Vein endothelial cell (primary cell): ENCODE measurements around the gene TEKT1. TPM values are rescaled to one million over a fixed set of nuclear protein-coding genes. Genes with fewer than 3 reads are reported as not detected.

ENCODE experiments used
- small RNA-seq: library from RNA; depleted of rRNA; stranded (forward); fragments of <200 nt; gene quantifications from one replicate; pipeline ENCODE3, GENCODE V24; 2012
- total RNA-seq: library from RNA; depleted of rRNA; stranded (reverse); fragments of >200 nt; gene quantifications from 2 replicates; pipeline ENCODE4 v1.2.3, GENCODE V29; 2012

Gene TEKT1
- total RNA-seq: not detected in 2 replicates

DNA sequence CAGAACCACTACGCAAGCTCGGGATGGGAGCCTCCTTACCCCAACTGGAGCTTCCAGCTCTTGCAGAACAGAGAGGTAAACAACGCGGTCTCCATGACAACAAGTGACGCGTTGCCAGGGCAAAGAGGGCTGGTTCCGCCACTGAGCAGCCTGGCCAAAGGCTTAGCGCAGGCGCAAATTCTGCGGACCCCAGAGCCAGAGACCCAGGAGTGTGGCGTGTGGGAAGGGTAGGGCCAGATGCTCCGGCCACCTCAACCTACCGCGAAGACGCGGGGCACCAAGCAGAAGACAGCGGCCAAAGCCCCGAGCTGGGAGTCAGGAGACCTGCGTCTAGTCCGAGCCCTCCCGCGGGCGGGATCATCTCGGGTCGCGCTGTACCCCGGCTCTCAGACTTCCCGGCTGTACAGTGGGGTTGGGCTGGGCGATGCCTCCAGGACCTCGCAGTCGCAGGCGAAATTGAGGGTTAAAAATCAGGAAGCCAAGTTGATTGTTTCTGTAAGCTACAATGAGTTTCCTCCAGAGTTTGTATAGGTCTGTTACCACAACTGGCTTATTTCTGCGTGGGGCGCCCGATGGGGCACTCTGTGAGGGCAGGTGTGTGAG is at the start of gene TEKT1:
TSS of gene TEKT1 (minus strand) at position 69 of the 603 bp plus-strand sequence. CDS start 1,353 bp downstream, outside the sequence.

DNA sequence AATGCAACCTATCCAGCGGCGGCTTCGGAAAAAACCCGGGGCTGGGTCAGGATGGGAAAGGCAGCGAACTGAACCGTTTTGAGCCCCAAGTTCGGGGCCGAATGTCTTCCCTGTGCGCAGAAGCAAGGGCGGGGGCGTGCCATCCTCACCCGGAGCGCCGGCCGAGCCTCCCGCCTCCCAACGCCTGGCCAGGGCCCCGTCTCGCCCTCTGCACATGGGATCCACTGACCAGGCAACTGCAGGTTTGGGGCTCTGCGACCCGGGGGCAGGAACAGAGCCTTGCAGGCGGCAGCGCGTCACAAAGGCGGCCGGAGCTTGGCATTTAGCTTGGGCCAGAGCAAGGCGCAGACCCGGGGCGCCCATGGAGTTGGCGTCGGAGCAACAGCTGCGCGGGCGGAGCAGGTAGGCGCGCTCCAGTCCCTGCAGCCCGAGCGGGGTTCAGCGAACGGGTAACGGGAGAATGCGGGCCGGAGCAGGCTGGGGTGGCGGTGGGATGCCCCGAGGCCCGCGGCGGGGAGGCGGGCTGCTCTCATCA is 55.6 kb downstream of the TEKT1 start, which contains the start of gene FBXO39:
TSS of gene FBXO39 (plus strand) at position 345 of the 535 bp plus-strand sequence. CDS start 3,654 bp downstream, outside the sequence.

DNA sequence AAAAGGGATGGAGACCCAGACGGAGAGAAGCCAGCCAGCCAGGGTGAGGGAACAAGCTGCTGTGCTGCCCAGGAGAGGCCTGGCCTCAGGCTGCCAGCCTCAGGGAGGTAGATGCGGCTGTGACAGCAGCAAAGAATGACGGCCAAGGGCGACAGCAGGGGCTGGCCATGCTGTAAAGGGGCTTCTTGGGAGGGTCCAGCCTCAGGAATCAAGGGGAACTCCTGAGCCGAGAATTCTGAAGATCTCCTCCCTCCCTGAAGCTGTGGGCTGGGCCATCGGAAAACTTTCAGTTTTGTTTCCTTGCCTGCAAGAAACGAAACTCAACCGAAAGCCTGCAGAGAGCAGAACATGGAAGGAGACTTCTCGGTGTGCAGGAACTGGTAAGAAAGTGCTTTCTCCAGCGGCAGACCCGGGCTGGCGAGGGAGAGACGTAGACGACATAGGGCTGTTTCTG is 75.8 kb downstream of the TEKT1 start, which contains the start of gene XAF1:
TSS of gene XAF1 (plus strand) at position 316 of the 454 bp plus-strand sequence. CDS start at position 349, 33 bp downstream.

Small RNAs within 50 kb of the gene (small RNA-seq; reads per million reads assigned to genes)
- gene AC004706.2: not detected

Other genes starting within 250 kb of the TEKT1 start
- 18.0 and 18.6 TPM in 2 replicates for gene KIAA0753, start 191.0 kb downstream of the TEKT1 start, total RNA-seq
- 110 and 117 TPM in 2 replicates for gene TXNDC17, start 190.7 kb downstream of the TEKT1 start, total RNA-seq
- 8.5 and 10.8 TPM in 2 replicates for gene MED31, start 180.1 kb downstream of the TEKT1 start, total RNA-seq
- 0.33 and 0.67 TPM in 2 replicates for gene C17orf100, start 180.0 kb downstream of the TEKT1 start, total RNA-seq
- gene SLC13A5, start 118.4 kb downstream of the TEKT1 start, total RNA-seq: not detected in 2 replicates
- 2.0 and 2.3 TPM in 2 replicates for gene XAF1, start 75.7 kb downstream of the TEKT1 start, total RNA-seq
- 0.19 and 5.9 TPM in 2 replicates for gene FBXO39, start 55.5 kb downstream of the TEKT1 start, total RNA-seq
- not detected in 2 replicates for gene ALOX12, start 164.3 kb upstream of the TEKT1 start, total RNA-seq
- gene RNASEK, start 180.9 kb upstream of the TEKT1 start, total RNA-seq: 52.9 and 85.6 TPM in 2 replicates
- 171 and 175 TPM in 2 replicates for gene BCL6B, start 191.3 kb upstream of the TEKT1 start, total RNA-seq
- 2.0 TPM in 2 replicates for gene SLC16A13, start 204.3 kb upstream of the TEKT1 start, total RNA-seq
- gene SLC16A11, start 212.4 kb upstream of the TEKT1 start, total RNA-seq: 0.48 and 0.98 TPM in 2 replicates
- 0.19 TPM in 1 of 2 replicates, not detected in the other for gene CLEC10A, start 248.5 kb upstream of the TEKT1 start, total RNA-seq